Small intestine (tissue), 7 donors: ENCODE data around the gene TCL1A. TPM values are rescaled to one million over a fixed set of nuclear protein-coding genes. Genes with fewer than 3 reads are reported as not detected.

Experiments
- DNase-seq, 2 donors: peaks; one replicate each; pipeline versions ENCODE4 v3.0.0 to v3.0.0-alpha.2; 2013
- FAIRE-seq: peaks from 2 replicates; lab custom pipeline; 2012; peaks lifted over from hg19 to GRCh38; lab: Jason Lieb, UNC
- H3K27ac ChIP-seq, 3 donors: one replicate each; pipeline ENCODE4 v1.5.1; 2013; ENCODE audit warnings: low read length in 2 of 3, mild to moderate bottlenecking in 2 of 3, control low read depth in 1 of 3, inconsistent platforms in 1 of 3, low read depth in 1 of 3, moderate library complexity in 1 of 3
- H3K27me3 ChIP-seq, 3 donors: one replicate each; pipeline ENCODE4 v1.6.1; 2013; ENCODE audit warnings: low read length in 3 of 3, inconsistent platforms in 1 of 3; ENCODE audit not compliant: control insufficient read depth in 3 of 3, insufficient read depth in 3 of 3
- H3K36me3 ChIP-seq, 3 donors: one replicate each; pipeline ENCODE4 v1.6.1; 2013; ENCODE audit warnings: low read length in 3 of 3, inconsistent platforms in 1 of 3, low read depth in 1 of 3, mild to moderate bottlenecking in 1 of 3, moderate library complexity in 1 of 3; ENCODE audit not compliant: control insufficient read depth in 3 of 3, insufficient read depth in 2 of 3
- H3K4me1 ChIP-seq, 3 donors: one replicate each; pipeline ENCODE4 v1.6.1; 2013; ENCODE audit warnings: low read length in 2 of 3, inconsistent platforms in 1 of 3, low read depth in 1 of 3, mild to moderate bottlenecking in 1 of 3, moderate library complexity in 1 of 3; ENCODE audit not compliant: control insufficient read depth in 3 of 3, insufficient read depth in 2 of 3
- H3K4me3 ChIP-seq, 3 donors: one replicate each; pipeline ENCODE4 v1.5.1; 2013; ENCODE audit warnings: low read length in 3 of 3, control low read depth in 1 of 3, inconsistent platforms in 1 of 3, low read depth in 1 of 3, mild to moderate bottlenecking in 1 of 3, moderate library complexity in 1 of 3
- H3K9me3 ChIP-seq, 2 donors: one replicate each; pipeline ENCODE4 v1.6.1; 2013; ENCODE audit warnings: low read depth in 1 of 2, low read length in 1 of 2; ENCODE audit not compliant: control insufficient read depth in 2 of 2, insufficient read depth in 1 of 2
- WGBS, 3 donors: extraction: QIAGEN DNeasy Blood & Tissue Kit; methylation state at CpG; one replicate each; pipeline ENCODE4 v1.1.7; 2013; 5-methylcytosine and 5-hydroxymethylcytosine counted together
- polyA plus RNA-seq, 4 donors: library from polyadenylated mRNA; stranded (reverse) in 3 of 4; unstranded in 1 of 4; fragments of 200-250 nt in 3 of 4; fragments of 120-200 nt in 1 of 4; gene quantifications; one replicate each; pipeline versions ENCODE4 v1.2.1 to v1.2.3, GENCODE V29; 2013
- donor health status: healthy with polysubstance abuse.
- donor health status: control.
- donor health status: control.
- donor health status: Bipolar disorder and iron deficiency.
- donor health status: healthy.

TCL1A gene
- polyA plus RNA-seq, 4 donors, result 0.59 to 3.8 TPM; not detected in 2

- Histone ChIP-seq H3K27ac (no peak overlapping the region), H3K27me3 (peaks cover 0 to 6% (median 5%) of the 10 kb centered on the region in 3 donors), H3K9me3 (no peaks in the 10 kb centered on the region), H3K4me1 (peaks cover 0 to 2% (median 0%) of the 10 kb centered on the region in 3 donors), H3K36me3 (no peaks in the 10 kb centered on the region), H3K4me3 (no peak overlapping the region)
- FAIRE-seq (no peak), DNase-seq (no peak)
- WGBS, 3 donors, result 73 to 87% (median 75%) methylated on average over 8 of the region's 8 CpGs
Measured at GRCh38 chr14:95664546-95664945, 49.4 kb downstream of the TCL1A start.

DNA sequence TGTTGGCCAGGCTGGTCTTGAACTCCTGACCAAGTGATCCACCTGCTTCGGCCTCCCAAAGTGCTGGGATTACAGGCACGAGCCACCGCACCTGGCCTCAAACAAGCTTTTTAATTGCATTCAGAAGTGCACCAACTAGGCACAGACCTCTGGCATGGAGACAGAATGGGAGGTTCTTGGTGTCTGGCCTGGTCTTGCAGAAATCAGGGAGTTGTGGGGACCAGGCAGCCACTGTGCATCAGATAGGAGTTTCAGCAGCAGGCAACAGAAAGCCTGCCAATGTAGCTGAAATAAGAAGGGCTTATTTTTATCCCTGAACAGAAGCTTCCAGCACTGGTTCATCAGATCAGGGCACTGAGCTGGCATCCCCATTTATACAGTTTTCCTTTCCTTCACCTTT, 49.9 kb downstream of the TCL1A start:
- 61 to 88% (median 69%) methylated on average over 3 of the region's 3 CpGs for WGBS, 3 donors
- no peak for FAIRE-seq
- no peak overlapping the region for H3K27ac ChIP-seq

GRCh38 chr14:95663226-95663797, 50.6 kb downstream of the TCL1A start:
- WGBS, 3 donors, result 16 to 55% (median 18%) methylated on average over 5 of the region's 5 CpGs
- H3K4me1 ChIP-seq, result peaks cover 0 to 2% (median 0%) of the 10 kb centered on the region in 3 donors
- H3K27me3 ChIP-seq, result peaks cover 0 to 6% (median 6%) of the 10 kb centered on the region in 3 donors
- H3K9me3 ChIP-seq, result no peaks in the 10 kb centered on the region
- FAIRE-seq (no peak), DNase-seq (no peak)
- no peaks in the 10 kb centered on the region for H3K36me3 ChIP-seq
- peak overlapping the region in 1 of 3 donors; percentile 17 for H3K27ac ChIP-seq
- no peak overlapping the region for H3K4me3 ChIP-seq

More for the DNA sequence above, 49.9 kb downstream of the TCL1A start:
- no peak overlapping the region for H3K4me3 ChIP-seq
- H3K36me3 ChIP-seq, result no peaks in the 10 kb centered on the region
- H3K27me3 ChIP-seq, result peaks cover 0 to 6% (median 5%) of the 10 kb centered on the region in 3 donors
- H3K4me1 ChIP-seq, result peaks cover 0 to 2% (median 0%) of the 10 kb centered on the region in 3 donors
- H3K9me3 ChIP-seq, result no peaks in the 10 kb centered on the region
- no peak for DNase-seq

- 12 to 45% (median 23%) methylated on average over 4 of the region's 4 CpGs for WGBS, 3 donors
- FAIRE-seq, result no peak
- no peak overlapping the region for H3K4me3 ChIP-seq
- no peaks in the 10 kb centered on the region for H3K36me3 ChIP-seq
- H3K27me3 ChIP-seq, result peaks cover 0 to 6% (median 6%) of the 10 kb centered on the region in 3 donors
- H3K9me3 ChIP-seq, result no peaks in the 10 kb centered on the region
- peak overlapping the region in 1 of 3 donors; percentile 17 for H3K27ac ChIP-seq
- H3K4me1 ChIP-seq, result peaks cover 0 to 2% (median 0%) of the 10 kb centered on the region in 3 donors
- peak; percentile 26 to 42 for DNase-seq
Measured at GRCh38 chr14:95662376-95663186, 51.3 kb downstream of the TCL1A start.

- 48 to 59% (median 49%) methylated on average over 13 of the region's 13 CpGs for WGBS, 3 donors
Measured at GRCh38 chr14:95660651-95661515, 53.0 kb downstream of the TCL1A start.

GRCh38 chr14:95659990-95660385, 53.9 kb downstream of the TCL1A start:
- H3K36me3 ChIP-seq, result no peaks in the 10 kb centered on the region
- DNase-seq (no peak), FAIRE-seq (no peak)
- peaks cover 0 to 6% (median 1%) of the 10 kb centered on the region in 3 donors for H3K27me3 ChIP-seq
- no peaks in the 10 kb centered on the region for H3K9me3 ChIP-seq
- 73 to 77% (median 73%) methylated on average over 5 of the region's 5 CpGs for WGBS, 3 donors
- no peak overlapping the region for H3K4me3 ChIP-seq
- H3K27ac ChIP-seq, result no peak overlapping the region
- H3K4me1 ChIP-seq, result peaks cover 0 to 2% (median 0%) of the 10 kb centered on the region in 3 donors

More at GRCh38 chr14:95660651-95661515, 53.0 kb downstream of the TCL1A start:
- DNase-seq (no peak), FAIRE-seq (no peak)
- Histone ChIP-seq H3K4me3 (no peak overlapping the region), H3K9me3 (no peaks in the 10 kb centered on the region), H3K27ac (no peak overlapping the region), H3K27me3 (peaks cover 0 to 6% (median 1%) of the 10 kb centered on the region in 3 donors), H3K4me1 (peaks cover 0 to 2% (median 0%) of the 10 kb centered on the region in 3 donors), H3K36me3 (no peaks in the 10 kb centered on the region)
